CD4-positive, alpha-beta T cell treated with Interleukin-15 for 4 hours (primary cell): ENCODE measurements around the gene SNX5.

Experiments
- DNase-seq: peaks from one replicate; pipeline ENCODE4 v3.0.0-alpha.2; 2020; ENCODE audit warnings: low spot score

Gene SNX5

DNA sequence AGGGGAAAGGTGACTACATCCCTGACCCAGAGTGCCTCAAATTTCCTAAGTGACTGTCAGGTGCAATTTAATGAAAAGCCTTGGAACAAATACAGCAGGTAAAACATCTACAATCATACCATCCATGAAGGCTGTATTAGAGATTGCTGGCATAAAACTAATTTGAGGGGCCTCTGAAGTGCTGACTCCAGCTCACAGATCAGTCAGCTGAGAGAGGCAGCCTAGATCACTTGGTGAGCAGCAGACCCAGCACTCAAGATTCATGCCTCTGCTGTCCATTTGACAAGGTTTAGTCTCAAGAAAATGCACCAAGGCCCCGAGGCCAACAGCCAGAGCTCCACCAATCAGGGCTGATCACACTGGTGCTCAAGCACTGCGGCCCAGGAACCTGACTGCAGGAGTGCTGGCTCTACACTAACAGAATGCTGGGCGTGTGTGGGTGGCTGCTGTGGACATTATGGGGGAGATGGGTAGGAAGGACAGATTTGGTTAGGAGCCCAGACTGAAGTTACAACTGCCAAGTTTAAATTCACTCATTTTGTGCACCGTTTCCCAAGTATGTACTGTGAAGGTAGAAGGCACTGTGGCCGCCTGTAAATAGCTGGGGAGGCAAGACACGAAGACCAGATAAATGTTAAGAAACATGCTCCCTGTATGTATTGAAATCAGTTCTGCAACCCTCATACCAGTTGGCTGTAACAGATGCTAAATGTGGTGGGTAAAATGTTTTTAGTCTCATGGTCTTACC is 28.2 kb downstream of the SNX5 start:
- no peak for DNase-seq

DNA sequence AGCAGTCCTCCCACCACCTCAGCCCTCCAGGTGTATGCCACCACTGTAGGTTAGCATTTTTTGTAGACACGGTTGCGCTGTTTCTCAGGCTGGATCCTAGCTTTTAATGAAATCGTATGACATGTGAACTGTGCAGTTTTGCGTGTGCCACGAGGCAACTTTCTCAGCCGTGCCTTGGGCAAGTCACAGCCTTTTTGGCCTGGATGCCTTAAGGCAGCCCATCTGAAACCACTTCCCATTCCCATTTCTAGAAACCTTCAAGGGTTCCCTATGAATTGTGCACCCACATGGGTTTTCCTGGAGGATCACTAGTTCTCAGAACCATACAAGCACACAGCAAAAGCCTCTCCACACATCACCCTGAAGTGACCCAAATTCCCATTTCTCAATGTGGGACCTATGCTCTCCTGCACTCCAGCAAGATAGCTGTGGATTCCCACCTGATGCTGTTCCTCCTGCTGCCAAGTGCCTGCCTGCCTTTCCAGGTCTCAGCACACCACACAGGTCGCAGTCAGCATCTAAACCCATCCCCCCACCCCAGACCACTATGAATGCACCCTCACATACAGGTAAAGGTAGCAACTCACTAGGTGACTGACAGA is 28.9 kb downstream of the SNX5 start:
- no peak for DNase-seq

DNA sequence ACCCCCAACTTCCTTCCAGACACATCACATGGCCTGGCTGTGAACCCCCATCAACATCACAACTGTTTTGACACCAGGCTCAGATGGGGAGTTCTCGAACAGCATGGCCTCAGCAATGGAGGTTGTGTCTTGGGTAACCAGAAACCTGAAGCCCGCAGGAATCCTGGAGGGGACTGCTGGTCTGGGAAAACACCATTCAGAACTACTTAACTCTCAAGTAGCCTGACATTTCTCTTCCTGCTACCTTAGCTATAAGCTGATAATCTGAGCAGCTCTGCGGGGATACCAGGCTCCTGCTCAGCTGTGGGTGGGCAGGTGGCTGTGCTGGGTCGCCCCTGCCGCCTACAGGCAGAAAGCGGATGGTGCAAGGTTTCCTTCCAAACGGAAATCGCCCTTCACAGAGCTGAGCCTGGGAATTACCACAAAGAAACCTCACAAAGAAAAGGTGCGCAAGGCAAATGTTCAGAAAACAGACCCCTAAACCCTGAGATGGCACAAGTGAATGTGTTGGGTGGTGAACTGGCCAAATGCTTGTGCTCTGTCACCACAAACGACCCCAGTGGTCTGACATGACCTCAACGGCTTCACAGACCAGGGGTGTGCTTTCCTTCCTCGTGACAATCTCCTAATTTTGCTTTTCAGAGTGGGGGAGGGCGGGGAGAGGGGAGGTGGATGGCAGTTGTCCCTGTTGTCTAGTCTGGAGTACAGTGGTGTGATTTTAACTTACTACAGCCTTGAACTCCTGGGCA is 29.5 kb downstream of the SNX5 start:
- DNase-seq, result peak; percentile 52

DNA sequence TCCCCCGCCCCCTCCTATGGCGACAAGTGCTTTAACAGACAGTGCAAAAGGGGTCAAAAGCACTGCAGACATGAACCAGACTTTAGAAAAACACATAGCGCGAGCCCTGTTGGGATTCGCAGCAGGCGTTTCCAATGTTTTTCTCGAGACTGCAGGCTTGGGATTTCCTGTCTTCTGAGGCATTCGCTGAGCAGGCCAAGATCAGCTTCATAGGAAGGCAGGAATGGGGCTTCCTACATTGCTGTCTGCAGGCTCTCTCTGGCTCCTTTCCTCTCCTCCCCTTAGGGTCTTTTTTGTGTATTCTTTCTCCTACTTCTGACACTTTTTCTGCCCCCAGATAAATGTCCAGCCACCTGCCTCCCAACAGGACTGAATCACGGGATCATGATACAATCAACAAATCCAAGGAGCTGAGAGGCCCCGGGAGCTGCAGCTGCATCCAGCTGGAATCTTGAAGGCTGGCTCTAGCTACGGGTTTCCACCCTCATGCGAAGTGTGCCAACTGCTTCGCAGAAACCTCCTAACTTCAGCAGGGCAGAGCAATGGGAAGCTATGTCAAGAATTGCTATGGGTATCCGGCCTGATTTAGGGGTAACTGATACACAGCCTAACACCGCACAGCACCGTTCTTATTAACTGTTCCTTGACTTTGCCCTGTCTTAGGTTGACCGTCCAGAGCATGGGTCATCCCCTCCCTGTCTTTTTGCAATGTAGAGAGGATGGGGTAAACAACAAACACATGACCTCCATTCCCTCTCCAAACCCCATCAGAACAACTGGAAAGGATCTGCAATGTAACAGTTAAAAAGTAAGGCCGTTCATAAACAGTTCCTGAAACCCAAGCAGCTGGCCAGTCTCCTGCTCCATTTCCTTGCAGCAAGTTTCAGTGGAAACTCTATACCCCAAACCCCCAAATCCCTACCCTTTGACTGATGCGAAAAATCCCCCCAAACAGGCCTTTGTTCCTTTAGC is 31.5 kb downstream of the SNX5 start:
- DNase-seq, result no peak

DNA sequence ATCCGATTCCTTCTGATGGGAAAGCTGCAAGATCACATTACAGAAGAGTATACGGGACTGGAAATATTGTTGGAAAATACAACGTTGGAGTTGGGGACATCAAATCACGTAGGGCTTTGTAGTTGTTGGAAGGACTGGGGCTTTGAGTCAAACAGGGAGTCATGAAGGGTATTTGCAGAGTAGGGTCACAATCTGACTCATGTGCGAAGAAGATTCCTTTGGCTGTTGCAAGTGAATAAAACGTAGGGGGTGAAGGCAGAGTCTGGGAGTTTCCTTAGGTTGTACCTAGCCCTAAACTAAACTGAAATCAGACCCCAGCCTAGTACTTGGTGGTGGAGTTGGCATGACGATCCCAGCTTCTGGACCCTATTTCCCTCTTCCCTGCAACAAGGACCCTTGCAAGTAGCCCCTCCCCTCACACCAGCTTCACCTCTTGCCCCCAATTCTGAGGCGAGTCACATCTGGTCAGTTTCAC is 32.3 kb downstream of the SNX5 start:
- no peak for DNase-seq

DNA sequence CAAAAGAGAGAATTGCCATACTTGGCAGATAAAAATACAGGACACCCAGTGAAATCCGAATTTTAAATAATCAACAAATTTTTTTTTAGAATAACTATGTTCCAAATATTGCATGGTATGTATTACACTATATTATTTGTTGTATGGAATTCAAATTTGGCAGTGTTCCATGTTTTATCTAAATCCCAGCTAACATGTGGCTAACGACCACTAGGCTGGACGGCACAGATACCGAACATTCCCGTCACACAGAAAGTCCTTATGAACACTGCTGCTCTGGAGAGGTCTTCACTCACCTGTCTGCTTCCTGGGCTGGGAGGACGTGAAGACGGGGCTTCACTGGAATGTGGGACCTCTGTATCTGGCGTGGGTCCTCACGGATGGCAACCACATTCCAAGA is 32.8 kb downstream of the SNX5 start:
- DNase-seq, result no peak

DNA sequence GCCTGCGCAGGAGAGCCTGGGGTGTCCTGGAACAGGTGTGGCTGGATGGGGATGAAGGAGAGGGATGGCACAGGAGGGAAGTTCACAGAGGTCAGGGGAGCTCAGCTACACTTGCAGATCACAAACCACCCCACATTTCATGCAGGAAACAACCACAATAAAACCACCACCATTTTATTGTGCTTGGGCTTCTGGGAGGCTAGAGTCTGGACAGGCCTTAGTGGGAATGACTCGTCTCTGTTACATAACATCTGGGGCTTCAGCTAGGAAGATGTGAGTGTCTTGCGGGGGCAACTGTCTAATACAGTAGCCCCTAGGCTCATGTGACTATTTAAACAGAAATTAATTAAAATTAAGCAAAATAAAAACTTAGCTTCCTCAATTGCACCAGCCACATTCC is 33.4 kb downstream of the SNX5 start:
- no peak for DNase-seq

DNA sequence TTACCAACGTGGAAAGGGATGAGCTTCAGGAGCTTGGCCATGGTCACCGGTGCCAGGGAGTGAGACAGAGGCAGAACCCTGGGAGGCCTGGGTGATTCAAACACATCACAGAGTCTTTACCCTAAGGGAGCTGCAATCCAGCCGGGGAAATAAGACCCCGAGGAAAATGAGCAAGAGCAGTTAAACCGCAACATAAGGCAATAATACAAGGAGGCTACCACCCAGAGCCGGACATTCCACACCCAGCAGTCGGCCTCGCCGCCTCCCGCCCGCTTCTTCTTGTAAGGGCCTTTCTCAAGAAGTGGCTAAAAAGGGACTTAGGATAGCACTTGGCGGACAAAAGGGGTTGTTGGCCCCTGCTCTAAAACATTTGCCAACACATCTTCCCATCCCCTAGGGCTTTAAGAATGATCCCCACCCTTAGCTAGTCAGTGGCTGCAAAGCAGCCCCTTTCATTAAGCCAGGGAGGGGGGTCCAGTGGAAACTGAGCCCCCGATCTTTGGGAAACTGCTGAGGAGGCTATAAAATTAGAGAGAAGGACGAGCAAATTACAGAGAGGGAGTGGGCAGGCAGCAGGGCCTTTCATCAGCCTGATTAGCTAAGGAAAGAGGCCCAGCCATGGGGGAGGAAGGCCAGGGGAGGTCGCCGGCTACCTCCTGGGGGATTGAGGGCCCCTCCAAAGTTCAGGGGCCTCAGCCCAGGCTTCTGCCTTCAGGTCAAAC is 34.3 kb downstream of the SNX5 start:
- DNase-seq, result no peak

DNA sequence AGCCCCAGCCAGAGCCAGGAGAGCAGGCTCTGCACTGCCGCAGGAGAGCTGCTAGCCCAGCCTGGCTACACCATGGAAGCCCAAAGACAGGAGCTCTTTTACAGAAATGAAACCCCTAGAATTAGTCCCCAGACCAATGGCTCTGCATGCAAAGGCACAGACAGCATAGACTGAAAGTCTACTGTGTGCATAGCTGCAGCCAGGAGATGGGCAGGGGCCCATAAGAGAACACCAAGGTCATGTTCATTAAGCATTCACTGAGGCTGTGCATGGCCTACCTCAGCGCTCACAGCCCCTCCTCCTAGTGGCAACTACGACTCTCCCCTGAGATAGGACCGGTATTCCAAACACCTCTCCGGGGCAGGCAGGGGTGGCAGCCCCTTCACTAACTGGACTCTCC is 34.9 kb downstream of the SNX5 start:
- DNase-seq, result no peak

DNA sequence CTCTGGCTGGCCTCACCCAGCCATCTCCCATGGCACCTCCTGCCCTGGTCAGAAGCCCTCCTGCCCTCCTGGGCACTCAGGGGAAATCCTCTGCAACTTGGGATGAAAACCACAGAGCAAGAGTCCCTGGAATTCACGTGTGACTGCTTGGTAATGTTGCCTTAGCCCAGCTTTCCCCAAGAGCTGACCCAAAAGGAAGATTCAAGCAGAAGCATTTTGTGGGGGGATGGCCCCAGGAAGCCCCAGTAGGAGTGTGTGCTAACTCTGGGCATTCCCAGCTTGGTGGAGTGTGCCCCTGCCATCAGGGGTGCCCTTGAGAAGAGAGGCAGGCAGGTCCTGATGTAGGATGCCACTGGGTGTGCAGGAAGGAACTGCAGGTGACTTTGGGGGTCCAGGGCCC is 35.5 kb downstream of the SNX5 start:
- DNase-seq, result no peak

DNA sequence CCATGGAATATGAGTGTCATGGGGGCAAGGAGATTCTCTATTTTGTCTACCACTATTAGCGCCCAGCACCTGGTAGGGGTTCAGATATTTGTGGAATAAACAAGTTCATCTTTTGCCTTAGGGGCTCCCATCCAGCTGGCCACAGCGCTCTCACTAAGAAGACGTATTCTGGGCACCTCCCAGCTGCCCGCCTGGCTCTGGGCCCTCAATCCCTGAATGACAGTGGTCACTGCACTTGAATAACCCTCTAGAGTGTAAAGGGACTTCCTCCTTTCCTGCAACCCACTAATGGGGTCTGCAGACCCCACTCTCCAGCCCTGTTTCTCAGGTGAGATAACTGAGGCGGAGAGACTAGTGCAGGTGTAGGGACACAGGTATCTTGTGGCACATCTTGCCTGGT is 36.2 kb downstream of the SNX5 start:
- no peak for DNase-seq

DNA sequence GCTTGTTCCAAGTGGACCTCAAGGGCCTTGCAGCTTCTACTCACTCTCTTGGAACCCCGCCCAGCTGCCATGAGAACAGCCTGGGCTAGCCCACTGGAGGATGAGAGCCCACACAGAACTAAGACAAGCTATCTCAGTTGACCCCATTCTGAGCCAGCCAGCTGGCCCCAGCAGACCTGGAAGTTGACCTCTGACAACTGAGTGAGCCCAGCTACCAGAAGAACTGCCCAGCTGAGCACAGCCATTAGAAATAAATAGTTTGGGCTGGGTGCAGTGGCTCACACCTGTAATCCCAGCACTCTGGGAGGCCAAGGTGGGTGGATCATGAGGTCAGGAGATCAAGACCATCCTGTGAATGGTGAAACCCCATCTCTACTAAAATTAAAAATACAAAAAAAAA is 37.1 kb downstream of the SNX5 start:
- DNase-seq, result no peak

DNA sequence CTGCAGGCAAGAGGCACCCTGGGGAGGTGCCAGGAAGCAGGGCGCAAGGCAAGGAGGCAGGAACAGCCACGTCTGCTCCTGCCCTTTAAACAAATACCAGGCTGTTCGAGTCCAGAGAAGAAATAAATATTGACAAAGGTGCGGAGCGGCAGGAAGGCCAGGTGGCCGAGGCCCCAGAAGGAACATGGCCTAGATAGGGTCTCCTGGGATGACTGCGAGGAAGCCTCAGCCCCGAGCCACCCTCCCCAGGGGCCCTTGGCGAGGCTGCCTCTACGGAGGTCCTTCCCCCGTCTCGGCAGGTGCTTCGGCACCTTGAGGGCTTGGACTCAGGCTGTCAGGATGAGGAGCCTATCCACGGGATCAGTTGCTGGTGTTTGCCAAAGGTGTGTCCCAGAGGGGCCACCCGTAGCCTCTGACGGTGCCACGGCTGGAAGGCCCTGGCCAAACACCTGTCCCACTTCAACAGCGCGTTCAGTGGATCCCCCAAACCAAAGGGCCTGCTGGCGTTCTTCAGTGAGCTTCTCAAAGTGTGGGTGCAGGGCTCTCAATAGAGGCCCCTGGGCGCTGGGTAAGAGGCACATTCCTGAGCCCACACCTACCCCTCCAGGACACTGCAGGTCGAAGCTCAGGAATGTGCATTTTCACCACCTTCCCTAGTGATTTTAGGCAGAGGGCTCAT is 39.8 kb downstream of the SNX5 start:
- DNase-seq, result no peak

DNA sequence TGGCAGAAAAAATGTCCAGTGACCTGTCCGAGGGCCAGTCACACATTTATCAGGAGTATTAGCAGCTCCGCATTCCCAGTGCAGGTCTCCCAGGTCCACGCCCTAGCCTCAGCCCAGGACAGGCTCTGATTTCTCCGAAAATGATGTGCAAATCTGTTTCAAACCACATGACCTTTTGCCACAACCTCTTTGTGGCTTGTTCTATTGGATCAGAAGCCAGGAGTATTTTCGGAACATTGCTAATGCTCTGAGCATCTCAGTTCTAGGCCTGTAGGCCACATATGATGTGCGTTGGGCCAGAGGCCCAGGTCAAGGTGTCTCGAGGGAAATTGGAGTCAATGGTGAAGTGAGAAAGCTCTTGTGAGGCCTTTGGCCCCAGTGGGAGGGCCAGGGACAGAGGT is 40.4 kb downstream of the SNX5 start:
- DNase-seq, result no peak

DNA sequence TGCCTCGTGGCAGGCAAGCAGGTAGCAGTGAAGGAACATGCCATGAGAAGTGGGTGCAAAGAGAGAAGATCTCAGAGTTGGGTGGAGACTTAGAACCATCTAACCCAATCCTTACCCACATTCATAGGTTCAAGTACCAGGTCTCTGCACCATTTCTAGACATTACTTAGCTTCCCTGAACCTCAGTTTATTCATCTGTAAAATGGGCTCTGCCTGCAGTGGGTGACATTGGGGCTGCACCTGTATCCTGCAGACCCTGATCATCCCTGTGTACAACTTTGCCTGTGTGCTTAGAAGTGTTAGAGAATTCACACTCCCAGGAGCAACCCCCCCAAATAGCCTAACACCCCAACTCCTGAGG is 42.7 kb downstream of the SNX5 start:
- no peak for DNase-seq

DNA sequence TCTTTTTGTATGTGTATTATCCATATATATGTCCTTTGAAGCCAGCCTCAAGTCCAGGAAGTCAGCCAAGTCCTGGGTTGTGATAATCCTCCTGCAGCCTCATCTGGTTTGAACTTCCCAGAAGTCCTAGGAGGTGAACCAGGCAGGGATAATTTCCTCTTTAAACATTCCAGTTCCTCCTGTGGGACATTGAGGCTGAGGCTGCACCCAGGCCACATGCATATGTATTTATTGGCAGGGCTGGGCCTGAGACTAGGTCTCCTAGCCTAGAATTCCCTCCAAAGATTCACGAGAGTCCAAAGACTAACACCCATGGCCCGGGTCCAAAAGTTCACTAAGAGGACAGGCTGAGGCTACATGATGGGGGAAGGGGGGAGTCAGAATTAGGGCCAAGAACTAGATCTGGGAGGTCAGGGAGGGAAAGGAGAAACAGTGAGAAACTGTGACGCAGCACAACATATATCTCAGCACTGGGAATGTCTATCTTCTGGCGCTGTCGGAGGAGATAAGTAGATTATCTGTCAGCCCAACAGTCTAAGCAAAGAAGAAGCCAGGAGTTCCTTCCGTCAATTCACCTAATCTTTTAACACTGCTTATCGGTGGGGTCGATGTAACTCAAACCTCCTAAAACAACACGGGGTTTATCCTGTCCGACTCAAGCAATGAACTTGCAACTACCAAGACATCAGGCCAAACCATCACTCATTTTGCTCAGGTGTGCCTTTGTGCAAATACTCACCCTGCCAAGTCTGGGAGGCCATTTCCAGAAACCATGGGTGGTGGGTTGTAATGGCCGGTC is 43.3 kb downstream of the SNX5 start:
- no peak for DNase-seq

DNA sequence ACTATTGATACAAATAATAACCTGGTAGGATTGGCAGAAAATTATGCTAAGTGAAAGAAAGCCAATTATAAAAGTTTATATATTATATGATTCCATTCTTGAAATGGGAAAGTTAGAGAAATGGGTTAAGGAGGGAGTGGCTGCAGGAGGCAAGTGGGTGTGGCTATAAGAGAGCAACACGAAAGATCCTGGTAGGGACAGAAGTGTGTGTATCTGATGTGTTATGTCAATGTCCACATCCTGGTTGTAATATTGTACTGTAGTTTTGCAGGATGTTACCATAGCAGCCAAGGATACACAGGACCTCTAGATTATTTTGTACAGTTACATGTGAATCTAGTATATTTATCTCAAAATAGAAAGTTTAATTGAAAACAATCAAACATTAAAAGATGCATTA is 46.8 kb downstream of the SNX5 start:
- DNase-seq, result no peak

DNA sequence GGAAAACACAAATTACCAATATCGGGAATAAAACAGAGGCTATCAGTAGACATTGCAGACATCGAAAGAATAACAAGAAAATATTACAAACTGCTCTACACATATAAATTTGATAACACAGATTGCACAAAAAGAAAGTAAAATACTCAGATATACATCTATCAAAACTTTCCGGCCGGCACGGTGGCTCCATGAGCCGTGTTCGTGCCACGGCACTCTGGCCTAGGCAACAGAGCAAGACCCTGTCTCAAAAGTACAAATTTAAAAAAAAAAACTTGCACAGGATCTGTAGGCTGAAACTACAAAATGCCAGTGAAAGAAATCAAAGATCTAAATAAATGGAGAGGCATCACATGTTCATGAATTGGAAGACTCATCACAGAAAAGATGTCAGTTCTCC is 49.4 kb downstream of the SNX5 start:
- DNase-seq, result no peak

DNA sequence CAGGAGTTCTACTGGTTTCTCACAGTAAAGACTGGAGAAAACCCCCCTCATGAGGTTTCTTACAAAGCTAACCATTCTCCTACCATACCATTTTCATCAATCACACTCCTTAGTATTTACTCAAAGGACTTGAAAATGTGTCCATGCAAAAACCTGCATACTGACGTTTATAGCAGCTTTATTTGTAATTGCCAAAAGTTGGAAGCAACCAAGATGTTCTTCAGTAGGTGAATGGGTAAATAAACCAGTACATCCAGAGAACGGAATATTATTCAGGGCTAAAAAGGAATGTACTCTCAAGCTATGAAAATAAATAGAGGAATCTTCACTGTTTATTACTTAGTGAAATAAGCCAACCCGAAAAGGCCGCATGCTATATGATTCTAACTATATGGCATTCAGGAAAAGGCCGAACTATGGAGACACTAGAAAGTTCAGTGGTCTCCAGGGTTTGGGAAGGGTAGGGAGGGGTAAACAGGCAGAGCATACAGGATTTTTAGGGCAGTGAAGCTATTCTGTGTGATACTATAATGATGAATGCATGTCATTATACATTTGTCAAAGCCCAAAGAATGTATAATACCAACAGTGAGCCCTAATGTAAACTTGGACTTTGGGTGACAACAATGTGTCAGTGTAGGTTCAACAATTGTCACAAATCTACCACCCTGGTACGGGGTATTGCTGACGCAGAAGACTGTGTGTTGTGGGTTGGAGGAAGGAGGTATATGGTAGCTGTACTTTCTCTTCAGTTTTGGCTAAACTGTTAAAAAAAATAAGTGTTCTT is 50.6 kb downstream of the SNX5 start:
- DNase-seq, result no peak
